ENCODE data around the gene CCL1. TPM values are rescaled to one million over a fixed set of nuclear protein-coding genes. Genes with fewer than 3 reads are reported as not detected.

Gene CCL1
- total RNA-seq, 1 donor from 2014 or later = not detected

DNA sequence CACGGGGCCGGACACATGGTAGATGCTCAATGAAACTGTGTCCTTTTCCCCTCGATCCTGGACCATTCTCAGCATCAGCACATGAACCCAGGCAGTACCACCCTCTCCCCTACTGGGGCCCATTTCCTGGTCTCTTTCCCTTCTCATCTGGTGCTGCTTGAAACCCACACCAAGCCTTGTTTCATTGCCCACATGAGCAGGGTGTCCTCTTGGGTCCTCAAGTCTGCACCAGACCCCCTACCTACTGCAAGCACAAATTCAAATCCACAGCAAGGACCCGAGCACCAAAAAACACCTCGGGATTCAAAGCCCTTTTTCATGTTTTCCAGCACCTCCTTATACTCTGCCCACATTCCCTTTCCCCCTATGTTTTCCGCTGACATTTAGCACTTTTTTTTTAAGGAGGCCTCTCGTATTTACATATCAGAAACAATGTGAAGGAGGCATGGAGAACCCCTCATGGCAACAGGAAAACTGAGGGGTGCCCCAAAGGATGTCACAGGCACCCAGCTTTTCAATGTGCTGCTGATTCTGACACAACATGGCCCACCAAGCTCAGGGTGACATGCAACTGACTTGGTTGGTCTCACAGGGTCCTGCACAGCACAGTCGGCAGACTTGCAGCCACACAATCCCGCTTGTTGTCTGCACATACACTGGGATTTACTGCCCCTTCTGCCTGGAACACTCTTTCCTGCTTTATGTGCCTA is 4.6 kb upstream of the CCL1 start:
- Histone ChIP-seq H3K4me1 (no peaks in the 10 kb centered on the region), H3K9me3 (no peaks in the 10 kb centered on the region), H3K27me3 (no peaks in the 10 kb centered on the region), H3K36me3 (no peaks in the 10 kb centered on the region), H3K27ac (no peak overlapping the region), H3K4me3 (no peak overlapping the region)
- intact Hi-C loops (cut with DNase I) = no loop called here
- DNase-seq (ENCODE audit: extremely low spot score in 2 of 2) = peak in 1 of 2 donors; percentile 76
- TF ChIP-seq POLR2AphosphoS5 (IDR thresholded peaks at IDR 0.05; ENCODE audit: insufficient read depth in 1 of 2, low read depth in 1 of 2) (no peak), POLR2A (IDR thresholded peaks at IDR 0.05) (no peak)
- TF ChIP-seq, protein P1, sequence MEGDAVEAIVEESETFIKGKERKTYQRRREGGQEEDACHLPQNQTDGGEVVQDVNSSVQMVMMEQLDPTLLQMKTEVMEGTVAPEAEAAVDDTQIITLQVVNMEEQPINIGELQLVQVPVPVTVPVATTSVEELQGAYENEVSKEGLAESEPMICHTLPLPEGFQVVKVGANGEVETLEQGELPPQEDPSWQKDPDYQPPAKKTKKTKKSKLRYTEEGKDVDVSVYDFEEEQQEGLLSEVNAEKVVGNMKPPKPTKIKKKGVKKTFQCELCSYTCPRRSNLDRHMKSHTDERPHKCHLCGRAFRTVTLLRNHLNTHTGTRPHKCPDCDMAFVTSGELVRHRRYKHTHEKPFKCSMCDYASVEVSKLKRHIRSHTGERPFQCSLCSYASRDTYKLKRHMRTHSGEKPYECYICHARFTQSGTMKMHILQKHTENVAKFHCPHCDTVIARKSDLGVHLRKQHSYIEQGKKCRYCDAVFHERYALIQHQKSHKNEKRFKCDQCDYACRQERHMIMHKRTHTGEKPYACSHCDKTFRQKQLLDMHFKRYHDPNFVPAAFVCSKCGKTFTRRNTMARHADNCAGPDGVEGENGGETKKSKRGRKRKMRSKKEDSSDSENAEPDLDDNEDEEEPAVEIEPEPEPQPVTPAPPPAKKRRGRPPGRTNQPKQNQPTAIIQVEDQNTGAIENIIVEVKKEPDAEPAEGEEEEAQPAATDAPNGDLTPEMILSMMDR (IDR thresholded peaks at IDR 0.05) = no peak

DNA sequence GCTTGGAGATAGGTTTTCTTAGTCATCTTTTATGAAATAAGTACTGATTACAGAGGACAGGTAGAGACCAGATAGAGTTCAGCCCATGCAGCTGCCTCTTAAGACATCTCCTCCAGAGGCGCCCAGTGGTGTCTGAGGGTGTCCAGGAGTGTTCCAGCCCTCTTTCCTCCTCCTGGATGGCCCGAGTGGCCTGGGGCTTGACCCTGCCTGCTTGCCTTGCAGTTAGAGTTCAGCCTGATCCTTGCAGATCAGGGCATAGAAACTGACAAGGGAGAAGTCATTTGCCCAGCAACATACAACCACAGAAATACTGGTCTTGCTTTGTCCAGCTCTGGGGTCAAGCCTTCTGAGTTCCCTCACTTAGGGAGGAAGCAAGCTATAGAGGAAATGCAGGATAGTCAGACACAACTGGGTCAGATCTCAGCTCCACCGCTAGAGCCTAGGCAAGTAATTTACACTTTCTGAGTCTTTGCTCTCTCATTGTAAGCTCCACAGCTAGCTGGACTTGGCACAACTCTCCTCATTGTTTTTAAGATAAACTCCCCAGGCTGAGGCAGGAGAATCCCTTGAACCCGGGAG is 3.6 kb upstream of the CCL1 start:
- intact Hi-C loops (cut with DNase I) = no loop called here
- Histone ChIP-seq H3K27ac (no peak overlapping the region), H3K36me3 (no peaks in the 10 kb centered on the region), H3K4me1 (no peaks in the 10 kb centered on the region), H3K9me3 (no peaks in the 10 kb centered on the region), H3K27me3 (no peaks in the 10 kb centered on the region), H3K4me3 (no peak overlapping the region)
- no peak for DNase-seq (ENCODE audit: extremely low spot score in 2 of 2)
- TF ChIP-seq POLR2AphosphoS5 (IDR thresholded peaks at IDR 0.05; ENCODE audit: insufficient read depth in 1 of 2, low read depth in 1 of 2) (no peak), POLR2A (IDR thresholded peaks at IDR 0.05) (no peak)
- TF ChIP-seq, protein P1 (IDR thresholded peaks at IDR 0.05) = no peak

DNA sequence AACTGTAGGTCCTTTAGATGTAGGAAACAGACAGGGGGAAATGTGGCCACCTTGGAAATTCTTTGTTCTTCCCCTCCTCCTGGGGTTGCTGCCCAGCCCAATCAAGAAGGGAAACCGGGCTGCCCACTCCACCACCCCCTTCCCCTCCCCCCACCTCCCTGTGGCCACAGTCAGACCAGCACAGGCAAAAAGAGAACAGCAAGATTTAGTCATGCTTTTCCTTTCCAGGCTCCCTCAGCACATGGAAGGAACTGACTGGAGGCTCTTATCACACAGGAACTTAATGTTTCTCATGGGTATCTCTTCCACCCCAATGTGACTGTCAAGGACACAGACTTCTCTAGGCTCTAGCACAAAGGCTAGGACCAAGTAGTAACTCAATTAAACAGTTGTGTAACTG is 3.0 kb upstream of the CCL1 start:
- intact Hi-C loops (cut with DNase I) = no loop called here
- Histone ChIP-seq H3K27ac (no peak overlapping the region), H3K36me3 (no peaks in the 10 kb centered on the region), H3K4me1 (no peaks in the 10 kb centered on the region), H3K4me3 (no peak overlapping the region), H3K27me3 (no peaks in the 10 kb centered on the region), H3K9me3 (no peaks in the 10 kb centered on the region)
- no peak for DNase-seq (ENCODE audit: extremely low spot score in 2 of 2)
- TF ChIP-seq, protein P1 (IDR thresholded peaks at IDR 0.05) = no peak
- TF ChIP-seq POLR2A (IDR thresholded peaks at IDR 0.05) (no peak), POLR2AphosphoS5 (IDR thresholded peaks at IDR 0.05; ENCODE audit: insufficient read depth in 1 of 2, low read depth in 1 of 2) (no peak)

DNA sequence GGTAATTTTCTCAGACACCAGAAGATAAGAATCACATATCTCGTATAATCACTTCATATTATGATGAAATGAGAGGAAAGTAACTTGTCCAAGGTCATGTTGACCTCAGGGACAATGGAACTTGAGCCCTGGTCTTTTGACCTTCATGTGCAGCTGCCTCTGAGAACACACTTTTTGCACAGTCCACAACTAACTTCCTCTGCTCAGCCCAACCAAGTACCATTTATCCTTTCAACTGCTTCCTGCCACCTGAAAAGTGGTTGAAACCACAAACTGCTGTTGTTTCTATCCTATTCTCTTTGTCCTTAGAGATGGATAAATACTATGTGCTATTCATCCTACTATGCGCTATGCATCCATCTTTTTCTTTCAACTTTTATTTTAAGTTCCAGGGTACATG is 2.3 kb upstream of the CCL1 start:
- Histone ChIP-seq H3K27ac (no peak overlapping the region), H3K4me1 (no peaks in the 10 kb centered on the region), H3K9me3 (no peaks in the 10 kb centered on the region), H3K27me3 (no peaks in the 10 kb centered on the region), H3K4me3 (no peak overlapping the region), H3K36me3 (no peaks in the 10 kb centered on the region)
- DNase-seq (ENCODE audit: extremely low spot score in 2 of 2) = no peak
- intact Hi-C loops (cut with DNase I) = no loop called here
- TF ChIP-seq, protein P1 (IDR thresholded peaks at IDR 0.05) = no peak
- TF ChIP-seq POLR2AphosphoS5 (IDR thresholded peaks at IDR 0.05; ENCODE audit: insufficient read depth in 1 of 2, low read depth in 1 of 2) = no peak
- no peak for TF ChIP-seq POLR2A (IDR thresholded peaks at IDR 0.05)

DNA sequence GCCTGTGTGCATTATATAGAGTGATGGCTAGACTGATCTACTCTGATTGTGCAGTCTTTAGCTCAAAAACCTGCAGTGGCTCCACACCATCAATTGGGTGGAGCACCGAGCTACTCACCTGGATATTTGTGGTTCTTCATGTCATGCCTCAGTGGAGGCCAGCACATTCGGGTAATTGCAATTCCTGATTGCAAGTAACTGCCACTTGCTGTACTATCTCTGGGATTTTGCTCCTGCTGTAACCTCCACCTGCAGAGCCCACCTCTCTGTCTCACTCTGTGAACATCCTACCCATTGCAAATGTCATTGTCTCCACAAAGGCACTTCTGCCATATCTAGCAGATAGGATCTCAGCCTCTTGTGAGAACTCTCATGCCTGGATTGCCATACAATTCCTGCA is 1.7 kb upstream of the CCL1 start:
- H3K9me3 ChIP-seq = no peaks in the 10 kb centered on the region
- no peaks in the 10 kb centered on the region for H3K27me3 ChIP-seq
- no peak overlapping the region for H3K4me3 ChIP-seq
- intact Hi-C loops (cut with DNase I) = loop anchor here (5.0 kb wide), 1 partner anchor 162 kb away; no protein-coding TSS in a partner anchor
- H3K36me3 ChIP-seq = no peaks in the 10 kb centered on the region
- no peak overlapping the region for H3K27ac ChIP-seq
- DNase-seq (ENCODE audit: extremely low spot score in 2 of 2) = no peak
- H3K4me1 ChIP-seq = no peaks in the 10 kb centered on the region
- TF ChIP-seq POLR2AphosphoS5 (IDR thresholded peaks at IDR 0.05; ENCODE audit: insufficient read depth in 1 of 2, low read depth in 1 of 2) (no peak), POLR2A (IDR thresholded peaks at IDR 0.05) (no peak)
- TF ChIP-seq, protein P1 (IDR thresholded peaks at IDR 0.05) = no peak
